ENCODE measurements around the gene BCL11B. TPM values are rescaled to one million over a fixed set of nuclear protein-coding genes. Genes with fewer than 3 reads are reported as not detected.

BCL11B gene
- total RNA-seq, 1 donor from 2014 or later, result 1.0 TPM

- Mint-ChIP-seq H3K9me3 (ENCODE audit: unreplicated experiment) (no peaks in the 10 kb centered on the region), H3K4me3 (ENCODE audit: unreplicated experiment) (no peak overlapping the region), H3K4me1 (ENCODE audit: unreplicated experiment) (no peaks in the 10 kb centered on the region), H3K36me3 (ENCODE audit: low read depth, unreplicated experiment) (no peaks in the 10 kb centered on the region), H3K27ac (ENCODE audit: unreplicated experiment) (no peak overlapping the region), H3K27me3 (ENCODE audit: unreplicated experiment) (peaks cover 1% of the 10 kb centered on the region)
- DNase-seq (ENCODE audit: low spot score), result no peak
- TF ChIP-seq CTCF (IDR thresholded peaks at IDR 0.05; ENCODE audit: unreplicated experiment), result no peak
Observed at GRCh38 chr14:99198746-99199502, 73.1 kb downstream of the BCL11B start.

- no peaks in the 10 kb centered on the region for H3K36me3 Mint-ChIP-seq (ENCODE audit: low read depth, unreplicated experiment)
- no peak for DNase-seq (ENCODE audit: low spot score)
- H3K9me3 Mint-ChIP-seq (ENCODE audit: unreplicated experiment), result no peaks in the 10 kb centered on the region
- no peaks in the 10 kb centered on the region for H3K27me3 Mint-ChIP-seq (ENCODE audit: unreplicated experiment)
- TF ChIP-seq CTCF (IDR thresholded peaks at IDR 0.05; ENCODE audit: unreplicated experiment), result no peak
- H3K4me3 Mint-ChIP-seq (ENCODE audit: unreplicated experiment), result no peak overlapping the region
- peaks cover 2% of the 10 kb centered on the region for H3K4me1 Mint-ChIP-seq (ENCODE audit: unreplicated experiment)
- H3K27ac Mint-ChIP-seq (ENCODE audit: unreplicated experiment), result no peak overlapping the region
Observed at GRCh38 chr14:99196310-99196650, 75.7 kb downstream of the BCL11B start.

GRCh38 chr14:99195602-99196309, 76.2 kb downstream of the BCL11B start:
- H3K27me3 Mint-ChIP-seq (ENCODE audit: unreplicated experiment), result no peaks in the 10 kb centered on the region
- peaks cover 7% of the 10 kb centered on the region for H3K4me1 Mint-ChIP-seq (ENCODE audit: unreplicated experiment)
- H3K4me3 Mint-ChIP-seq (ENCODE audit: unreplicated experiment), result no peak overlapping the region
- H3K9me3 Mint-ChIP-seq (ENCODE audit: unreplicated experiment), result no peaks in the 10 kb centered on the region
- TF ChIP-seq CTCF (IDR thresholded peaks at IDR 0.05; ENCODE audit: unreplicated experiment), result no peak
- no peak for DNase-seq (ENCODE audit: low spot score)
- H3K27ac Mint-ChIP-seq (ENCODE audit: unreplicated experiment), result no peak overlapping the region
- no peaks in the 10 kb centered on the region for H3K36me3 Mint-ChIP-seq (ENCODE audit: low read depth, unreplicated experiment)

GRCh38 chr14:99194736-99195135, 77.3 kb downstream of the BCL11B start:
- Mint-ChIP-seq H3K27ac (ENCODE audit: unreplicated experiment) (no peak overlapping the region), H3K36me3 (ENCODE audit: low read depth, unreplicated experiment) (no peaks in the 10 kb centered on the region), H3K9me3 (ENCODE audit: unreplicated experiment) (no peaks in the 10 kb centered on the region), H3K4me3 (ENCODE audit: unreplicated experiment) (no peak overlapping the region), H3K27me3 (ENCODE audit: unreplicated experiment) (no peaks in the 10 kb centered on the region), H3K4me1 (ENCODE audit: unreplicated experiment) (peaks cover 17% of the 10 kb centered on the region)
- DNase-seq (ENCODE audit: low spot score), result no peak
- no peak for TF ChIP-seq CTCF (IDR thresholded peaks at IDR 0.05; ENCODE audit: unreplicated experiment)

- Mint-ChIP-seq H3K4me1 (ENCODE audit: unreplicated experiment) (peaks cover 19% of the 10 kb centered on the region), H3K27ac (ENCODE audit: unreplicated experiment) (no peak overlapping the region), H3K27me3 (ENCODE audit: unreplicated experiment) (no peaks in the 10 kb centered on the region), H3K4me3 (ENCODE audit: unreplicated experiment) (no peak overlapping the region), H3K9me3 (ENCODE audit: unreplicated experiment) (no peaks in the 10 kb centered on the region), H3K36me3 (ENCODE audit: low read depth, unreplicated experiment) (no peaks in the 10 kb centered on the region)
- no peak for DNase-seq (ENCODE audit: low spot score)
- no peak for TF ChIP-seq CTCF (IDR thresholded peaks at IDR 0.05; ENCODE audit: unreplicated experiment)
Observed at GRCh38 chr14:99194136-99194535, 77.9 kb downstream of the BCL11B start.

Measured in endothelial cell (in vitro differentiated cells).